GM21381 (cell line): Measurements from ENCODE around the gene ITM2B.

Experiments
- ATAC-seq: cut with Tn5 transposase; IDR thresholded peaks from one replicate; pipeline ENCODE4 v1.9.1; 2021; ENCODE audit warnings: mild to moderate bottlenecking, moderate library complexity; ENCODE audit not compliant: unreplicated experiment

Gene ITM2B

GRCh38 chr13:48302871-48303358, 69.9 kb downstream of the ITM2B start:
- no peak for ATAC-seq

DNA sequence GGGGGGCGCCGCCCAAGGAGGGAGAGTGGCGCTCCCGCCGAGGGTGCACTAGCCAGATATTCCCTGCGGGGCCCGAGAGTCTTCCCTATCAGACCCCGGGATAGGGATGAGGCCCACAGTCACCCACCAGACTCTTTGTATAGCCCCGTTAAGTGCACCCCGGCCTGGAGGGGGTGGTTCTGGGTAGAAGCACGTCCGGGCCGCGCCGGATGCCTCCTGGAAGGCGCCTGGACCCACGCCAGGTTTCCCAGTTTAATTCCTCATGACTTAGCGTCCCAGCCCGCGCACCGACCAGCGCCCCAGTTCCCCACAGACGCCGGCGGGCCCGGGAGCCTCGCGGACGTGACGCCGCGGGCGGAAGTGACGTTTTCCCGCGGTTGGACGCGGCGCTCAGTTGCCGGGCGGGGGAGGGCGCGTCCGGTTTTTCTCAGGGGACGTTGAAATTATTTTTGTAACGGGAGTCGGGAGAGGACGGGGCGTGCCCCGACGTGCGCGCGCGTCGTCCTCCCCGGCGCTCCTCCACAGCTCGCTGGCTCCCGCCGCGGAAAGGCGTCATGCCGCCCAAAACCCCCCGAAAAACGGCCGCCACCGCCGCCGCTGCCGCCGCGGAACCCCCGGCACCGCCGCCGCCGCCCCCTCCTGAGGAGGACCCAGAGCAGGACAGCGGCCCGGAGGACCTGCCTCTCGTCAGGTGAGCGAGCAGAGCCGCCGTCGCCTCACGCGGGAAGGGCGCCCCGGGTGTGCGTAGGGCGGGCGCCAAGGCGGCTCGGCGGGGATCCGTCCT, 70.5 kb downstream of the ITM2B start, which contains the start of gene RB1:
Gene RB1, plus strand, starts transcription at position 393 of the 784 bp plus-strand sequence. Its CDS starts 162 bp downstream, at position 555.
- peak; percentile 78 for ATAC-seq

DNA sequence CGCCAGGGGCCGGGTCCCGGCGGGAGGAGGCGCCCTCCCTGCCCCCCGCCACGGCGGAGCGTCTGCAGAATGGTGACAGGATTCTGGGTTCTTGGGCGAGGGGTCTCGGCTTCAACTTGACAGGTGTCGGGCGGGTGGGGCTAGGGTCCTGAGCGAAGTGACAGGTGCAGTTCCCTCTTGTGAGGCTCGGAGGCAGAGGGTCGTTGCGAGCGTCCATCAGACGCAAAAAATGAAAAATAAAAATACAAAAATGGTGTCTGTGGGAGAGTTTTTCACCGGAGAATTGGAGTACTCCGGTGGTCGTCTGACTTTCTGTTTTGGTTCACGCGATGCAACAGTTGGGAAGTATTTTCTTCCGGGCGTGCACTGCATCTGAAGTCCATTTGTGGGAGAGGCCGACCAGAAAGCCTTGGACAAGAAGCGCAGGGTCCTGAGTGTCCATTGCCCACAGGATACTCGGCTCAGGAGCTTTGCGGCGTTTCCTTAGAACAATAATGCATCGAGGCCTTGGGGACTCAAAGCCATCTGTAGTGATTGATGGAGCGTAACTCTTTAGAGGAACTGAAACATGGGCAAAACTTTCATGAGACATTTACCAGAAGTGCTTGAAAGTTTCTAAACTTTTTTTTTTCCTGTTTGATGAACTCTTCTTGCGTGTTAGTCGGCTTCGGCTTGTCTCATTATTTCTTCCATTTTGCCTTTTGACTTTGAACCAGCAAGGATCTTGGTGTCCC, 71.3 kb downstream of the ITM2B start:
- peak; percentile 68 for ATAC-seq

- no peak for ATAC-seq
Measured at GRCh38 chr13:48311223-48311622, 78.2 kb downstream of the ITM2B start.

DNA sequence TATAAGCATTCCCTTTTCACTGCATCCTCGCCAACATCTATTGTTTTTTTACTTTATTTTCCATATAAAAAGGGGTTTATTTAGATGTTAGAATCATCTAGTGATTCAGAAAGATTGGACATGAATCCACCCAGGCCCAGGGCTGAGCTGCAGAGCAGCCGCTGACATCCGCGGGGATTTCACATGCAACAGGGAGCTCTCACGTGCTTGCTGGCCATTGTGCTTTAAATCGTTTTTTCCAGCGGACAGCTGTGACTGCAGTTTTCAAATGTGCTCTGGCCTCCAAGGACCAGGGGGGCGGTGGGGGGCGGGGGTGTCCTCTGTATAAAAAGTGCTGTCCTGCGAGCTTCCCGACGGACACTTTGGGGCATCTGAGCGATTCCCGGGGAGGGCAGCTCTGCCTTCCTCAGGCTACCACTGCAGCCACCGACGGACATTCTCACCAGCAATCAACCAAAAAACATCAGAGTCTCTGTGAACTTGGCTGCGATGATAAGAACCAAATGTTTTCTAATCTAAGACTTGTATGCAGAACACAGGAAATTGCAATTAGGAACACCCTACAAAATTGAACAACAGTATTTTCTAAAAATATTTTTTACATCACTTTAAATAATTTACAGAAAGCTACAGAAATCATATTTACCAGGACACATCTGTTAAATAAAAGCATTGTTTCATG, 83.1 kb downstream of the ITM2B start:
- no peak for ATAC-seq

GRCh38 chr13:48316826-48317510, 84.0 kb downstream of the ITM2B start:
- ATAC-seq = no peak

DNA sequence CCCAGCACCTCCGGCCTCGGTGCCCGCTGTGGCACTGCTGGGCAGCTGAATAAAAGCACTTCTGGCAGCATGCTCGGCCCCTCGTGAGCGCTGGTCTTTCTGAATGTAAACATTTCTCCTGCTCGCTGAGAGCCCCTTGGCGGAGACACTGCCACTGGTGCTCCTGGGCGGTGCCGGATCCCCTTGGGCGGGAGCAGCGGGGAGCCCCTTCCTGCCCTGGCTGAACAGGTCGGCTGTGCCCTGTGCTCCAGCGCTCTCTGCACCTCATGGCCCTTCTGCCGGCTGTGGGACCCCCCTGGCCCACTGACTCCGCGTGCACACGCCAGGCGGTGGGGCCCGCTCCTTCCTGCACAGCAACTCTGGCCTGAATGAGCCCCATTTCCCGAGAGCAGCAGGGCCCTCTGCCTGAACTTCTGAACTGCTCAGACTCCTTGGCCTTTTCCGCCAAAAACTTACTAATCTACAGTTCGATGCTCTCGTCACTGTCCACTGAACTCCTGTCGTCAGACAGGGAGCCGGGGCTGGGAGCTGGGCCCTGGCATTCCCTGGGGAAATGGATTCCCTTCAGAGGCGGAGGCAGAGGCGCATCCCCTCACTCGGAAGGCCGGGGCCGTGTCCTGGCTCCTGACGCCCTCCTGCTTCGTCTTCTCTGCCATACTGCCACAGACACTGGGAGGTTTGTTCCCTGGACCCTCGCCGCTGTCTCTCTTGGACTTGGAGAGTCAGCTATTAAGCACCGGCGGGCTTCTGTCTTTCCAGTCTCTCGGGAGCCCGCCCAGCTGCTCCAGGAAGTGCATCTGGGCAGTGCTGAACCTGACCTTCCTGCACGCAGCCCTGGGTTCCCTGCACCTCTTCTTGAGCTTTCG, 84.7 kb downstream of the ITM2B start:
- ATAC-seq = no peak

DNA sequence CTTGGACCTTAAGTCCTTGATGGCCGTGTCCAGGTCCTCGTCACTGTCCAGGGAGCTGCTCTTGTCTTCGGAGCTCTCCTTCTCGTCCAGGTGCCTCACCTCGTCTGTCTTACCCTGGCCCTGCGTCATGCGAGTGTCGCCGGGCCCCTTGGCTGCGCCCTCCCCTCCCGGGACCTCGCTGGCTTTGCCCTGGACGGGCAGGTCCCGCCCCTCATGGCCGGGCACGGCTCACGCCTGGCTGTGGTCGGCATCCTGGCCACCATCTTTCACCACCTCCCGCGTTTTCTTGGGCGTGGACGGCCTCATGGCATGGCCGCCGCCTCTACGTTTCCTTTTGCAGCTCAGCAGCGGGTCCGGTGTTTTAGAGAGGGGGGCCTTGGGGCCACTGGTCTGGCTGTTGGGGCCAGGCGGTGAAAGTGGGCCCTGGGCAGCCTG, 85.4 kb downstream of the ITM2B start:
- no peak for ATAC-seq

GRCh38 chr13:48318821-48319511, 86.0 kb downstream of the ITM2B start:
- ATAC-seq = no peak
